COLO668 (cell line): Measurements from ENCODE around the gene DCHS2.

Experiments used
- DNase-seq: peaks from one replicate; lab custom pipeline; 2025; ENCODE audit not compliant: unreplicated experiment; lab: John Stamatoyannopoulos, UW

Gene DCHS2

GRCh38 chr4:154452798-154453346 lies 38.7 kb downstream of the DCHS2 start:
- DNase-seq: no peak

DNA sequence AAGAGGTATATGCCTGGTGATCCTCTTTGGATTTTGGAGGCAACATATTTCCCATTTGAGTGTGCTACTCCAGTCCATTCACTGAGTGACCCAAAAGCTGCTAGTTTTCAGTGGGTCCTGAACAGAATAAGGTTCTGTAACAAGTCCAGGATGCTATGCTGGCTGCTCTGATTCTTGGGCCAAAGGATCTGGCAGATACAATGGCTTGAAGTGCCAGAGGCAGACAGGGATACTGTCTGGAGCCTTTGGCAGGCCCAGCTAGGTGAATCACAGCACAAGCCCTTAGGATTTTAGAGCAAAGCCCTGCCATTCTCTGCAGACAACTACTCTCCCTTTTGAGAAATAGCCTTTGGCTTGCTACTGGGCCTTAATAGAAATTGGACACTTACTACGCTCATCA lies 40.6 kb downstream of the DCHS2 start:
- DNase-seq: no peak

DNA sequence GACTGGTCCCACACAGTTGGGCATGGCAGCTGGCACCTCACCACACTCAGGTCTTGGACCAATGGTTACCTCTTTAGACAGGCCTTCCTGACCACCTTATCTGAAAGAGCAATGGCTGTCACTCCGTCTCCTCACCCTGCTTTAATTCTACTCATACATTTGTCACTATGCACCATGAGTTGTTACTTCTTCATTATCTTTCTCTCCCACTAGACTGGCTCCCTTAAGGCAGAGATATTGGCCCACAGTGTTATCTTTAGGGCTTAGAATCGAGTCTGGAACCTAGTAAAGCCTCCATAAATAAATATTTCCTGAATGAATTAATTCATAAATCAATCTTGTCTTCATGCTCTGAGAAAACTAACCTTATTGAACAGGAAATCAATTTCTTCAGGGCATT lies 46.6 kb downstream of the DCHS2 start:
- no peak for DNase-seq

DNA sequence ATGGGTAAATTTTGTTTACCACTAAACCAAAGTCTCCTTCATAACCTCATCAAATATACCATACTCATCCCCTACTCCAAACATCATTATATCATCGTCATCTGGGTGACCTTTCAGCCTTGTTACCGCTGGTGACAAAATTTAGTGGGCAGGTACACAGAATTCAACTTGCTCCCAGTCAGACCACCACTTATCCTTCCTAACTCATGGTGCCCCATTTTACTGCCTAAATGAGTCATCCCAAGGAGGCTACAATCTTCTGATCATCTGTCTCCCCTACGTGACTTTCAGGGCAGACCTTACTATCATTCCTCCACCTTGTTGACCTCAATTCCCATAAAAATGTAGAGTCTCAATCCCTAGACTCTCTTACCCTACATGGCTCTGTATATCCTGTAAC lies 49.6 kb downstream of the DCHS2 start:
- no peak for DNase-seq

GRCh38 chr4:154441124-154441523 lies 50.5 kb downstream of the DCHS2 start:
- no peak for DNase-seq

GRCh38 chr4:154439224-154439623 lies 52.4 kb downstream of the DCHS2 start:
- DNase-seq: no peak

DNA sequence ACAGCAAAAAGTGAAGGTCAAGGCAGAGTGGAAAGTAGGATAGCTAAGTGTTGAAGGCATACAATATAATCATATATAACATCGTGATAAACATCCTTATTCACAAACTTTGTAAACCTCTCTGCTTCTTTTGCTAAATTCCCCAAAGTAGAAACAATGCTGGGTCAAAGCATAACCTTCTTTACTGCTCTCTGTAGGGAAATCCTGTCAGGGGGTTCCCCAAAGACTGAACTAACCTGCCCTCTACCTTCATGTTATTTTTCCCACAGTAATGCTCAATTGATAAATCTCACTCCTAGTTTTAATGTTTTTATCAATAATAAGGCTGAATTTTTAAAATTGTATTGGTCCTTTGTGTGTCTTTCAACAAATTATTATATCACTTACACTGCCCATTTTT lies 55.7 kb downstream of the DCHS2 start:
- DNase-seq: no peak

DNA sequence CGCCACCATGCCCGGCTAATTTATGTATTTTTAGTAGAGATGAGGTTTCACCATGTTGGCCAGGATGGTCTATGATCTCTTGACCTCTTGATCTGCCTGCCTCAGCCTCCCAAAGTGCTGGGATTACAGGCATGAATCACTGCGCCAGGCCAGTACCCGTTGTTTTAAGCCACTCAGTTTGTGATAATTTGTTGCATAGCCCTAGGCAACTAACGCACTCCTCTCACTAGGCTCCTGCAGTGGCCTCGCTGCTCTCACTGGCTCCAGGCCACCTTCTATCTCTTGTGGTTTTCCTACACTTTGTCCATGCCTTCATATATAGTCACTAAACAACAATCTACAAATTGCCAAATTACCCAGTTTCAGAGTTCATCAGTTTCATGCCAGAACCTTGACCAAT lies 58.1 kb downstream of the DCHS2 start:
- DNase-seq: no peak

- DNase-seq: no peak
Measured at GRCh38 chr4:154429176-154429575, 62.4 kb downstream of the DCHS2 start.

GRCh38 chr4:154427149-154427548 lies 64.5 kb downstream of the DCHS2 start:
- no peak for DNase-seq

GRCh38 chr4:154425514-154425913 lies 66.1 kb downstream of the DCHS2 start:
- no peak for DNase-seq

DNA sequence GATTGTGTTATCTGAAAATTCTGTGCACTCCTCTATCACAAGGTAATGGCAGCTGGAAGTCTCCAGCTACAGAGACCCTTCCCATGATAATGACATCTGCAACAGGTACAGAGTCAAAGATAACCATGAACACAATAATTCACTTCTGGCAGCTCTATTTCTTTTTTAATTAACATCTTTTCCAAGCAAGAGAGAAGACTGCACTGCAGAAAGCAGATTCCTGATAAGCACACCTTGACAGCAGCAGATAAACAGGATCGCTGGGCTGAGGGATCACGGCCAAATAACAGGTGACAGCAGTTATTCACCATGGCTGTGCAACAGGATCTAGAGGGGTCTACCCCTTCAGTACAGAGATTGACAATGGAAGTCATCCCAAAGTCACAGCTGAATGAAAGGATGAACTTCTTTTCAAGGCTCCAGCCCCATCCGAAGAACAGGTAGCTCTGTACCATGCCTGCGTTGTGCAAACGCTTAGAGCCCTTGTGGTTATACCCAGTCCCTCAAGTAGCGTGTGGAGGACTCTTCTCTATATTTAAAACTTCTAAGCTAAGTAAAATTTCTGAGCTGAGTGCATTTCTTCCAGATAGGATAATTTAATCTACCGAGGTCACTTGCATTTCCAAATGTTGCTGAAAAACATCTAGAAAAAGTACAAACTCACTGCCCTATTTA lies 66.7 kb downstream of the DCHS2 start:
- DNase-seq: no peak

DNA sequence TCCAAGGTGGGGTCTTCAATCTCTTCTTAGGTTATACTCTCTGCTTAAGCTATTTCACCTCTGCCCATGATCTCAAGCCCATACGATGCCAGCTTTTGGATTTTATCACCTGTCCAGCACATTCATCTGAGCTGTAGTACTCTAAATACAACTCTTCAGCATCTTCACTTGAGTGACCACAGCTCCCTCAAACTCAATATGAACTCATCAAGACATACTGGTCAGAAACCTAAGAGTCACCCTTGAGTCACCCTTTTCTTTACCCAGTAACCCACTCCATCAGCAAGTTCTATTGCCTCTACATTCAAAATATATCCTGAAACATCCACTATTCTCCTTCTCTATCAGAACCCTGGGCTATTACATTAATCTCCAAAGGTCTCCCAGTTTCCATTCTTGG lies 69.4 kb downstream of the DCHS2 start:
- DNase-seq: no peak

GRCh38 chr4:154421618-154422017 lies 70.0 kb downstream of the DCHS2 start:
- DNase-seq: no peak

- no peak for DNase-seq
Measured at GRCh38 chr4:154417373-154417673, 74.3 kb downstream of the DCHS2 start.

GRCh38 chr4:154416190-154416547 lies 75.4 kb downstream of the DCHS2 start:
- DNase-seq: peak; percentile 17

GRCh38 chr4:154415313-154415712 lies 76.3 kb downstream of the DCHS2 start:
- DNase-seq: no peak

GRCh38 chr4:154414796-154415195 lies 76.8 kb downstream of the DCHS2 start:
- no peak for DNase-seq

DNA sequence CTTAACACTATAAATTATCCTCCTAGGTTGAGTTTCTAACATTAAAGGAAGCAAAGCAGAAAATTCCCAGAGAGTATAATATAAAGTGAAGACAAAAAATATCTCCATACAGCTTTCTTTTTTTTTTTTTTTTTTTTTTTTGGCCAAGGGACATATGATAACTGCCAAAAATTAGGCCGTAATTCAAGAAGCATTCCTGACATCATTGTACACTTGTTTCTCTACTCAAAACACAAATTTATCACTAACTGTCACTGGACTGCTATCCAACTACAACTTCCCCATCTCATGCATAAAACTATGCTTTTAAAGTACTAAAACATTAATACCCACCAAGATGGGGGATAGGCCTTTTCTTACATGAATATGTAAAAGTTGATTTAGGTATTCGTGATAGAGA lies 77.2 kb downstream of the DCHS2 start:
- no peak for DNase-seq

- DNase-seq: no peak
Measured at GRCh38 chr4:154407443-154407842, 84.2 kb downstream of the DCHS2 start.

- DNase-seq: no peak
Measured at GRCh38 chr4:154406018-154406795, 85.4 kb downstream of the DCHS2 start.

- DNase-seq: no peak
Measured at GRCh38 chr4:154399259-154399974, 92.2 kb downstream of the DCHS2 start.
